ENCODE measurements around the gene BFAR.

- no peak for TF ChIP-seq CHD2 (IDR thresholded peaks at IDR 0.05; ENCODE audit: low read length, partially characterized antibody)
- TF ChIP-seq ELK1 (IDR thresholded peaks at IDR 0.05; ENCODE audit: low read depth, low read length) = no peak
- TF ChIP-seq MYC (IDR thresholded peaks at IDR 0.05; ENCODE audit: borderline replicate concordance, low read length) = no peak
- no peak for TF ChIP-seq HOXB13 (CRISPR knock-in tag; IDR thresholded peaks at IDR 0.05; ENCODE audit: low read depth)
These were observed 1.6 kb downstream of the BFAR start for GRCh38 chr16:14634389-14634725.

Data from A549 (cell line).